SK-N-DZ (cell line): Measurements from ENCODE around the gene NRXN2.

ENCODE experiments used
- DNase-seq: peaks from one replicate; pipeline ENCODE4 v3.0.0-alpha.2; 2015; ENCODE audit warnings: low spot score

Gene NRXN2

GRCh38 chr11:64759131-64759721 is 36.2 kb upstream of the NRXN2 start:
- peak; percentile 59 for DNase-seq

- no peak for DNase-seq
Measured at GRCh38 chr11:64758330-64759079, 35.5 kb upstream of the NRXN2 start.

GRCh38 chr11:64757549-64758329 is 34.7 kb upstream of the NRXN2 start:
- no peak for DNase-seq

- DNase-seq = no peak
Measured at GRCh38 chr11:64755681-64756361, 32.8 kb upstream of the NRXN2 start.

- no peak for DNase-seq
Measured at GRCh38 chr11:64754919-64755662, 32.1 kb upstream of the NRXN2 start.

- DNase-seq = no peak
Measured at GRCh38 chr11:64754124-64754918, 31.3 kb upstream of the NRXN2 start.

GRCh38 chr11:64753380-64754123 is 30.6 kb upstream of the NRXN2 start:
- no peak for DNase-seq

GRCh38 chr11:64753019-64753379 is 30.0 kb upstream of the NRXN2 start:
- no peak for DNase-seq

- DNase-seq = peak; percentile 67
Measured at GRCh38 chr11:64752175-64752970, 29.4 kb upstream of the NRXN2 start.

GRCh38 chr11:64751580-64751979 is 28.6 kb upstream of the NRXN2 start:
- no peak for DNase-seq

- DNase-seq = no peak
Measured at GRCh38 chr11:64751136-64751535, 28.1 kb upstream of the NRXN2 start.

GRCh38 chr11:64750361-64751054 is 27.5 kb upstream of the NRXN2 start:
- DNase-seq = no peak

- no peak for DNase-seq
Measured at GRCh38 chr11:64747961-64748665, 25.1 kb upstream of the NRXN2 start.

- DNase-seq = no peak
Measured at GRCh38 chr11:64746486-64746885, 23.5 kb upstream of the NRXN2 start.

GRCh38 chr11:64745521-64746328 is 22.7 kb upstream of the NRXN2 start:
- DNase-seq = peak; percentile 77

- DNase-seq = no peak
Measured at GRCh38 chr11:64745189-64745520, 22.2 kb upstream of the NRXN2 start.
